Measurements from ENCODE around the gene SPINK8. TPM values are rescaled to one million over a fixed set of nuclear protein-coding genes. Genes with fewer than 3 reads are reported as not detected.

The SPINK8 gene
- total and polyA plus RNA-seq, 8 donors: not detected

DNA sequence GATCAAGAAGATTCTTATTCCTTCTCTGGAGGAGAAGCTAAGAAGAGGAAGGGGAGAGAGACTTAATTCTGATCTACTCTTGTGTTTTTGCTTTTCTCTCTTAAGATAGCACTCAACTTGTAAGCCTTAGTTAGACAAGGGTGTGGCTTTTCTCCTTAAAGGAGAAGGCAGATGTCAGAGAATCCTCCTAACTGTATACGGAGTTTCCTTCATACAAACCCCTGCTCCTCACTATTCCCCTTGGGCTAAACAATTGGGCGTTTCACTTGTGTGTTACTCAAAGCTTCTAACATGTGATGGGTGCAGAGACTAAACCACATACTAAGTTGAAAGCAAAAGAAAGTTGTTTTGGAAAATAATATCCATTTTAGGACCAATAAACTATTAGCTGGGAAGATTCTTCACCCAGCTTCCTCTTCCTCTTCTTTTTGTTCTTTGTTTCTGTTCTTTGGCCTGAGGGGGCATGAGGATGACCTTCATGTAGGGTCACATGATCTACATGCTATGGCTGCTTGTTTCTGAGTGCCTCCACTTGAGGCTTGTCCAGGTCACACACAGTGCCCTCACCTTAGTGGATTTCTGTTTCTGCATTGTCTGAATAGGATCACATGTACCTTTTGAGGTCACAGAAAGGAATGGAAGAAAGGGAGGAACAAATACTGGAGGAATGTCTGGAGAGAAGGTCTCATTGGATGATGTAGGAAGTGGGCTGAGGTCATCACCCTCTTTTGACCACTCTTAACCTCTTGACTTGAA, 14.6 kb downstream of the SPINK8 start:
- Histone ChIP-seq H3K27me3 (no peaks in the 10 kb centered on the region), H3K4me3 (no peak overlapping the region), H3K27ac (no peak overlapping the region), H3K4me1 (no peaks in the 10 kb centered on the region), H3K9me3 (peaks cover 0 to 27% (median 16%) of the 10 kb centered on the region in 4 donors), H3K36me3 (no peaks in the 10 kb centered on the region)
- DNase-seq: no peak
- intact Hi-C loops (cut with DNase I; ENCODE audit: low total_unique reads): no loop called here
- no peak for TF ChIP-seq POLR2AphosphoS5 (IDR thresholded peaks at IDR 0.05)
- no peak for TF ChIP-seq POLR2A (IDR thresholded peaks at IDR 0.05)
- no peak for TF ChIP-seq EP300 (IDR thresholded peaks at IDR 0.05)
- 54 to 67% (median 62%) methylated on average over 2 of the region's 2 CpGs for WGBS, 5 donors

DNA sequence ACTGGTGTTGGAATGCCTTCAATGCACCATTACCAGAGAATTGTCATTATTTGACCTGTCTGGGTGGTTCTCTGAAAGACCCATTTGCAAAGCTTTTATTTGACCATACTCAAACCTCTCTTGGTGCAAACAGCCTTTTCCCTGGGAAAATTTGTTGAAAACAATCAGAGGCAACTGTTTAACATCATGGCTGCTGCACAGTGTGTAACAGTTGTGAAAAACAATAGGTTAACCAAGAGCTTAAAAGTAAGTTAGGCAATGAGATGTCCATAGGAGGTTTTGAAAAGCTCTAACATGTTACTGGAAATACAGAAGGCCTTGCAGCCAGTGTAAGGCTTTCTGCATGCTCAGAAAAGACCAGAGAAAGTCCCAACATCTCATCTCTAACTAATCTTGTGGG, 18.9 kb downstream of the SPINK8 start:
- intact Hi-C loops (cut with DNase I; ENCODE audit: low total_unique reads): no loop called here
- H3K36me3 ChIP-seq: no peaks in the 10 kb centered on the region
- no peaks in the 10 kb centered on the region for H3K27me3 ChIP-seq
- peaks cover 0 to 32% (median 16%) of the 10 kb centered on the region in 4 donors for H3K9me3 ChIP-seq
- no peaks in the 10 kb centered on the region for H3K4me1 ChIP-seq
- no peak for DNase-seq
- H3K4me3 ChIP-seq: no peak overlapping the region
- no peak for TF ChIP-seq POLR2A (IDR thresholded peaks at IDR 0.05)
- no peak overlapping the region for H3K27ac ChIP-seq

GRCh38 chr3:48306860-48307530, 26.5 kb downstream of the SPINK8 start:
- Histone ChIP-seq H3K36me3 (no peaks in the 10 kb centered on the region), H3K4me1 (peaks cover 0 to 6% (median 5%) of the 10 kb centered on the region in 4 donors), H3K4me3 (no peak overlapping the region), H3K27ac (no peak overlapping the region), H3K9me3 (no peaks in the 10 kb centered on the region), H3K27me3 (no peaks in the 10 kb centered on the region)
- TF ChIP-seq POLR2A (IDR thresholded peaks at IDR 0.05) (no peak), EP300 (IDR thresholded peaks at IDR 0.05) (no peak), POLR2AphosphoS5 (IDR thresholded peaks at IDR 0.05) (no peak), CTCF (IDR thresholded peaks at IDR 0.05) (no peak)
- 46 to 66% (median 52%) methylated on average over 4 of the region's 4 CpGs for WGBS, 5 donors
- no peak for DNase-seq
- intact Hi-C loops (cut with DNase I; ENCODE audit: low total_unique reads): no loop called here

DNA sequence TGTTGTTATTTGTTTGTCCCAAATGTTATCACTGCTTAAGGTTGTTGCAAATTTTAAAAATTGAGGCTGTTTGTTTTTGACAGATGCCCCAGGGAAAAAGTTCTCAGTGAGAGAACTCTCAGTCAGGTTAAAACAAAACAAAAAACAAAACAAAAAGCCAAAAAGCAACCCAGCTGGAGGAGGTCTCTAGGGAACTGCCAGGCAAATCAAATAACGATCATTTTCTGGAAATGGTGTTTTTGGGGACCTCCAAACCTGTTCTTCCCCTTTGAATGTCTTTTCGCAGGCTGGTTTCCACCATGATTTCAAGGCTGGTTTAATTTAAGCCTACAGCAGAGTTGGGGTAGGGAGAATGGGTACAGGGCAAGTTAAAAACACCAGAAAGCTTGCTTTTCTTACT, 27.2 kb downstream of the SPINK8 start:
- 62 to 71% (median 64%) methylated on average over 2 of the region's 2 CpGs for WGBS, 5 donors

GRCh38 chr3:48305396-48305795, 28.1 kb downstream of the SPINK8 start:
- TF ChIP-seq POLR2A (IDR thresholded peaks at IDR 0.05) (no peak), EP300 (IDR thresholded peaks at IDR 0.05) (no peak), POLR2AphosphoS5 (IDR thresholded peaks at IDR 0.05) (no peak), CTCF (IDR thresholded peaks at IDR 0.05) (no peak)
- H3K27ac ChIP-seq: no peak overlapping the region
- H3K4me3 ChIP-seq: no peak overlapping the region
- no peaks in the 10 kb centered on the region for H3K9me3 ChIP-seq
- H3K36me3 ChIP-seq: no peaks in the 10 kb centered on the region
- WGBS, 5 donors: 39 to 71% (median 62%) methylated on average over 2 of the region's 2 CpGs
- H3K4me1 ChIP-seq: peaks cover 2 to 15% (median 14%) of the 10 kb centered on the region in 4 donors
- DNase-seq: no peak
- intact Hi-C loops (cut with DNase I; ENCODE audit: low total_unique reads): no loop called here
- no peaks in the 10 kb centered on the region for H3K27me3 ChIP-seq

More for the DNA sequence above, 27.2 kb downstream of the SPINK8 start:
- peaks cover 0 to 11% (median 10%) of the 10 kb centered on the region in 4 donors for H3K4me1 ChIP-seq
- no peaks in the 10 kb centered on the region for H3K27me3 ChIP-seq
- H3K36me3 ChIP-seq: no peaks in the 10 kb centered on the region
- intact Hi-C loops (cut with DNase I; ENCODE audit: low total_unique reads): no loop called here
- no peak overlapping the region for H3K4me3 ChIP-seq
- no peak for TF ChIP-seq EP300 (IDR thresholded peaks at IDR 0.05)
- TF ChIP-seq POLR2AphosphoS5 (IDR thresholded peaks at IDR 0.05): no peak
- no peak for TF ChIP-seq POLR2A (IDR thresholded peaks at IDR 0.05)
- TF ChIP-seq CTCF (IDR thresholded peaks at IDR 0.05): no peak
- DNase-seq: no peak
- H3K9me3 ChIP-seq: no peaks in the 10 kb centered on the region
- H3K27ac ChIP-seq: no peak overlapping the region
